Keratinocyte (primary cell): ENCODE data around the gene SEMA4D. TPM values are rescaled to one million over a fixed set of nuclear protein-coding genes. Genes with fewer than 3 reads are reported as not detected.

Experiments
- DNase-seq: peaks from one replicate; pipeline ENCODE4 v3.0.0-alpha.2; 2011; ENCODE audit warnings: low read depth, missing footprints, low spot score
- FAIRE-seq: peaks from 2 replicates; lab custom pipeline; 2011; peaks lifted over from hg19 to GRCh38; lab: Jason Lieb, UNC
- H2AFZ ChIP-seq: 2 replicates; pipeline ENCODE4 v1.6.0; 2012; ENCODE audit warnings: low read length, control low read depth, inconsistent platforms; ENCODE audit not compliant: control insufficient read depth
- H3K27ac ChIP-seq: 2 replicates; pipeline ENCODE4 v1.5.1; 2011; ENCODE audit warnings: low read length; ENCODE audit not compliant: control insufficient read depth, insufficient read depth
- H3K27me3 ChIP-seq: 3 replicates; pipeline ENCODE4 v1.6.0; 2011; ENCODE audit warnings: low read length; ENCODE audit not compliant: control insufficient read depth, insufficient read depth; ENCODE audit errors: extremely low read depth
- H3K36me3 ChIP-seq, 2 experiments: 2 replicates in 1 of 2; 3 replicates in 1 of 2; pipeline ENCODE4 v1.5.1; 2011; ENCODE audit warnings: low read length in 2 of 2, mild to moderate bottlenecking in 1 of 2; ENCODE audit not compliant: control insufficient read depth in 2 of 2, insufficient read depth in 2 of 2; ENCODE audit errors: extremely low read depth in 1 of 2
- H3K4me1 ChIP-seq: 3 replicates; pipeline ENCODE4 v1.5.1; 2011; ENCODE audit warnings: low read length; ENCODE audit not compliant: control insufficient read depth, insufficient read depth; ENCODE audit errors: extremely low read depth
- H3K4me2 ChIP-seq: 3 replicates; pipeline ENCODE4 v1.6.0; 2011; ENCODE audit warnings: low read depth, low read length; ENCODE audit not compliant: control insufficient read depth, insufficient read depth; ENCODE audit errors: extremely low read depth
- H3K4me3 ChIP-seq, 3 experiments: fragments of 200-600 bp in 1 of 3; sonication (generic) in 1 of 3; 2 replicates in 2 of 3; 3 replicates in 1 of 3; pipeline ENCODE4 v1.5.1; 2011 to 2016; ENCODE audit warnings: low read length in 3 of 3, mild to moderate bottlenecking in 3 of 3, control low read depth in 2 of 3, inconsistent platforms in 1 of 3, low read depth in 1 of 3, mixed read lengths in 1 of 3, mixed run types in 1 of 3, moderate library complexity in 1 of 3; ENCODE audit not compliant: control insufficient read depth in 2 of 3, insufficient read depth in 2 of 3; ENCODE audit errors: extremely low read depth in 1 of 3
- H3K79me2 ChIP-seq: 2 replicates; pipeline ENCODE4 v1.6.0; 2012; ENCODE audit warnings: low read length; ENCODE audit not compliant: control insufficient read depth, insufficient read depth
- H3K9ac ChIP-seq: 3 replicates; pipeline ENCODE4 v1.6.0; 2011; ENCODE audit warnings: low read length; ENCODE audit not compliant: control insufficient read depth, insufficient read depth; ENCODE audit errors: extremely low read depth
- H3K9me1 ChIP-seq: 3 replicates; pipeline ENCODE4 v1.6.0; 2011; ENCODE audit warnings: low read length; ENCODE audit not compliant: control insufficient read depth, insufficient read depth; ENCODE audit errors: extremely low read depth
- H3K9me3 ChIP-seq: 2 replicates; pipeline ENCODE4 v1.5.1; 2012; ENCODE audit warnings: low read depth, low read length; ENCODE audit not compliant: control insufficient read depth
- H4K20me1 ChIP-seq: 3 replicates; pipeline ENCODE4 v1.6.0; 2011; ENCODE audit warnings: low read length; ENCODE audit not compliant: control insufficient read depth, insufficient read depth; ENCODE audit errors: extremely low read depth
- CTCF ChIP-seq, 3 experiments: IDR thresholded peaks in 1 of 3; conservative IDR thresholded peaks in 1 of 3; optimal IDR thresholded peaks in 1 of 3; 2 replicates in 2 of 3; 3 replicates in 1 of 3; pipeline versions ENCODE3 to v1.5.1; 2011; ENCODE audit warnings: low read length in 3 of 3, mild to moderate bottlenecking in 3 of 3, moderate library complexity in 2 of 3, control low read depth in 1 of 3, inconsistent platforms in 1 of 3; ENCODE audit not compliant: insufficient read depth in 2 of 3; ENCODE audit errors: extremely low read depth in 1 of 3
- EZH2 ChIP-seq: IDR thresholded peaks from one replicate; pipeline ENCODE4 v1.6.1; 2012; ENCODE audit warnings: inconsistent platforms, mild to moderate bottlenecking, low read length, moderate library complexity
- dilution Hi-C: fragments of 300-500 bp; cut with MboI; formaldehyde crosslinking; loops from one replicate; pipeline ENCODE4 v1.7.0; 2020; ENCODE audit warnings: low sequenced_read_pairs; ENCODE audit not compliant: extremely low pct_ligation_motif_present
- polyA plus RNA-seq, 5 experiments: library from polyadenylated mRNA; depleted of rRNA in 3 of 5; stranded (reverse) in 3 of 5; stranded (forward) in 1 of 5; unstranded in 1 of 5; fragments of >200 nt; gene quantifications; 1 replicate in 1 of 5; 2 replicates in 3 of 5; 3 replicates in 1 of 5; pipeline versions ENCODE4 v1.2.1 to v1.2.3, GENCODE V29; 2011 to 2012; ENCODE audit warnings: missing spikeins in 2 of 5, low read depth in 1 of 5, low replicate concordance in 1 of 5

The SEMA4D gene
- polyA plus RNA-seq, 1 donor (not counting 4 experiments of a cell fraction or from before 2014, with no cell fraction given): 0.43 TPM

- Histone ChIP-seq H2AFZ (no peak overlapping the region), H3K27me3 (no peaks in the 10 kb centered on the region), H3K4me3 (no peak overlapping the region), H3K36me3 (no peaks in the 10 kb centered on the region), H3K4me1 (no peaks in the 10 kb centered on the region), H3K9me1 (no peaks in the 10 kb centered on the region), H3K4me2 (no peak overlapping the region), H3K27ac (no peak overlapping the region), H3K9me3 (no peaks in the 10 kb centered on the region), H3K79me2 (no peaks in the 10 kb centered on the region), H3K9ac (no peak overlapping the region), H4K20me1 (no peaks in the 10 kb centered on the region)
- DNase-seq (no peak), FAIRE-seq (no peak)
- TF ChIP-seq EZH2 (no peak), CTCF (optimal IDR thresholded peaks at IDR 0.05 in 1 of 3, IDR thresholded peaks at IDR 0.05 in 1 of 3, conservative IDR thresholded peaks at IDR 0.05 in 1 of 3; ENCODE audit: extremely low read depth in 1 of 3, insufficient read depth in 2 of 3, low read length in 3 of 3) (no peak)
- dilution Hi-C loops: no loop called here
Measured at GRCh38 chr9:89398621-89399020, 99.3 kb downstream of the SEMA4D start.

GRCh38 chr9:89397471-89397870 lies 100.4 kb downstream of the SEMA4D start:
- Histone ChIP-seq H3K4me3 (no peak overlapping the region), H3K9me1 (no peaks in the 10 kb centered on the region), H3K4me1 (no peaks in the 10 kb centered on the region), H3K27ac (no peak overlapping the region), H3K9me3 (no peaks in the 10 kb centered on the region), H2AFZ (no peak overlapping the region), H3K79me2 (no peaks in the 10 kb centered on the region), H3K27me3 (no peaks in the 10 kb centered on the region), H4K20me1 (no peaks in the 10 kb centered on the region), H3K9ac (no peak overlapping the region), H3K4me2 (no peak overlapping the region), H3K36me3 (no peaks in the 10 kb centered on the region)
- FAIRE-seq: no peak
- dilution Hi-C loops: no loop called here
- no peak for DNase-seq
- TF ChIP-seq EZH2 (no peak), CTCF (optimal IDR thresholded peaks at IDR 0.05 in 1 of 3, IDR thresholded peaks at IDR 0.05 in 1 of 3, conservative IDR thresholded peaks at IDR 0.05 in 1 of 3; ENCODE audit: extremely low read depth in 1 of 3, insufficient read depth in 2 of 3, low read length in 3 of 3) (no peak)
